NCI-H345 (cell line): Measurements from ENCODE around the gene EXOSC5.
"Not testable (repeated sequence)": the region's sequence is repeated elsewhere in the genome, so short reads cannot be mapped to it uniquely, and the experiment has no call there.

ENCODE experiments used
- DNase-seq: peaks from one replicate; lab custom pipeline; 2025; lab: John Stamatoyannopoulos, UW

EXOSC5 gene

GRCh38 chr19:41426116-41426841 lies 29.1 kb upstream of the EXOSC5 start:
- no peak for DNase-seq

GRCh38 chr19:41425174-41426115 lies 28.3 kb upstream of the EXOSC5 start:
- DNase-seq, result no peak

GRCh38 chr19:41424335-41425173 lies 27.4 kb upstream of the EXOSC5 start:
- no peak for DNase-seq

GRCh38 chr19:41422955-41423354 lies 25.8 kb upstream of the EXOSC5 start:
- DNase-seq, result no peak

GRCh38 chr19:41422456-41422855 lies 25.3 kb upstream of the EXOSC5 start:
- no peak for DNase-seq

- DNase-seq, result no peak
These were observed 24.8 kb upstream of the EXOSC5 start for GRCh38 chr19:41421973-41422372.

GRCh38 chr19:41421314-41421713 lies 24.2 kb upstream of the EXOSC5 start:
- no peak for DNase-seq

- no peak for DNase-seq
These were observed 23.1 kb upstream of the EXOSC5 start for GRCh38 chr19:41420101-41420880.

GRCh38 chr19:41416194-41416674 lies 19.1 kb upstream of the EXOSC5 start:
- no peak for DNase-seq

GRCh38 chr19:41415154-41415571 lies 18.0 kb upstream of the EXOSC5 start:
- DNase-seq, result no peak

- DNase-seq, result no peak
These were observed 17.3 kb upstream of the EXOSC5 start for GRCh38 chr19:41414461-41414860.

- DNase-seq, result no peak
These were observed 16.8 kb upstream of the EXOSC5 start for GRCh38 chr19:41413947-41414346.

GRCh38 chr19:41412953-41413352 lies 15.8 kb upstream of the EXOSC5 start:
- DNase-seq, result no peak

- DNase-seq, result no peak
These were observed 14.8 kb upstream of the EXOSC5 start for GRCh38 chr19:41411968-41412265.

- no peak for DNase-seq
These were observed 14.2 kb upstream of the EXOSC5 start for GRCh38 chr19:41411100-41411967.

- no peak for DNase-seq
These were observed 13.3 kb upstream of the EXOSC5 start for GRCh38 chr19:41410336-41411054.

GRCh38 chr19:41409288-41409687 lies 12.1 kb upstream of the EXOSC5 start:
- no peak for DNase-seq

- not testable (repeated sequence) for DNase-seq
These were observed 11.7 kb upstream of the EXOSC5 start for GRCh38 chr19:41408846-41409245.

- DNase-seq, result no peak
These were observed 11.1 kb upstream of the EXOSC5 start for GRCh38 chr19:41408256-41408655.

GRCh38 chr19:41407271-41407670 lies 10.1 kb upstream of the EXOSC5 start:
- DNase-seq, result no peak
